Measurements from ENCODE around the gene MED9. TPM values are rescaled to one million over a fixed set of nuclear protein-coding genes. Genes with fewer than 3 reads are reported as not detected.

MED9 gene
- total RNA-seq, 2 experiments from 2014 or later: 13.8 to 15.0 TPM

GRCh38 chr17:17510456-17511292, 33.9 kb downstream of the MED9 start:
- Mint-ChIP-seq H3K4me3 (no peak overlapping the region), H3K36me3 (no peaks in the 10 kb centered on the region), H3K27ac (no peak overlapping the region), H3K27me3 (no peaks in the 10 kb centered on the region), H3K9me3 (no peaks in the 10 kb centered on the region), H3K4me1 (peaks cover 6% of the 10 kb centered on the region)
- no peak for DNase-seq

GRCh38 chr17:17511293-17511741, 34.5 kb downstream of the MED9 start:
- Mint-ChIP-seq H3K27me3 (no peaks in the 10 kb centered on the region), H3K36me3 (no peaks in the 10 kb centered on the region), H3K4me3 (no peak overlapping the region), H3K27ac (no peak overlapping the region), H3K9me3 (no peaks in the 10 kb centered on the region), H3K4me1 (peaks cover 11% of the 10 kb centered on the region)
- no peak for DNase-seq

GRCh38 chr17:17511881-17512858, 35.4 kb downstream of the MED9 start:
- Mint-ChIP-seq H3K4me3 (no peak overlapping the region), H3K36me3 (no peaks in the 10 kb centered on the region), H3K27ac (no peak overlapping the region), H3K9me3 (no peaks in the 10 kb centered on the region), H3K27me3 (no peaks in the 10 kb centered on the region), H3K4me1 (peaks cover 14% of the 10 kb centered on the region)
- DNase-seq: no peak

GRCh38 chr17:17512866-17513265, 36.1 kb downstream of the MED9 start:
- Mint-ChIP-seq H3K9me3 (no peaks in the 10 kb centered on the region), H3K27me3 (no peaks in the 10 kb centered on the region), H3K4me1 (peaks cover 14% of the 10 kb centered on the region), H3K4me3 (no peak overlapping the region), H3K27ac (no peak overlapping the region), H3K36me3 (no peaks in the 10 kb centered on the region)
- DNase-seq: no peak

- Mint-ChIP-seq H3K36me3 (no peaks in the 10 kb centered on the region), H3K4me3 (no peak overlapping the region), H3K9me3 (no peaks in the 10 kb centered on the region), H3K4me1 (peaks cover 14% of the 10 kb centered on the region), H3K27me3 (no peaks in the 10 kb centered on the region), H3K27ac (no peak overlapping the region)
- DNase-seq: no peak
Measured at GRCh38 chr17:17513626-17514025, 36.8 kb downstream of the MED9 start.

GRCh38 chr17:17514361-17514992, 37.7 kb downstream of the MED9 start:
- Mint-ChIP-seq H3K36me3 (no peaks in the 10 kb centered on the region), H3K27me3 (no peaks in the 10 kb centered on the region), H3K4me1 (peaks cover 14% of the 10 kb centered on the region), H3K27ac (no peak overlapping the region), H3K4me3 (no peak overlapping the region), H3K9me3 (no peaks in the 10 kb centered on the region)
- DNase-seq: no peak

- Mint-ChIP-seq H3K9me3 (no peaks in the 10 kb centered on the region), H3K27ac (no peak overlapping the region), H3K4me3 (no peak overlapping the region), H3K27me3 (no peaks in the 10 kb centered on the region), H3K36me3 (no peaks in the 10 kb centered on the region), H3K4me1 (peaks cover 14% of the 10 kb centered on the region)
- no peak for DNase-seq
Measured at GRCh38 chr17:17514993-17515933, 38.5 kb downstream of the MED9 start.

- Mint-ChIP-seq H3K27ac (no peak overlapping the region), H3K4me3 (no peak overlapping the region), H3K9me3 (no peaks in the 10 kb centered on the region), H3K27me3 (no peaks in the 10 kb centered on the region), H3K4me1 (peaks cover 7% of the 10 kb centered on the region), H3K36me3 (no peaks in the 10 kb centered on the region)
- no peak for DNase-seq
Measured at GRCh38 chr17:17515934-17516930, 39.4 kb downstream of the MED9 start.

- Mint-ChIP-seq H3K36me3 (no peaks in the 10 kb centered on the region), H3K4me3 (no peak overlapping the region), H3K4me1 (peaks cover 7% of the 10 kb centered on the region), H3K27ac (no peak overlapping the region), H3K9me3 (no peaks in the 10 kb centered on the region), H3K27me3 (no peaks in the 10 kb centered on the region)
- DNase-seq: no peak
Measured at GRCh38 chr17:17516941-17517720, 40.3 kb downstream of the MED9 start.

- Mint-ChIP-seq H3K36me3 (no peaks in the 10 kb centered on the region), H3K4me3 (no peak overlapping the region), H3K9me3 (no peaks in the 10 kb centered on the region), H3K4me1 (peaks cover 7% of the 10 kb centered on the region), H3K27ac (no peak overlapping the region), H3K27me3 (no peaks in the 10 kb centered on the region)
- no peak for DNase-seq
Measured at GRCh38 chr17:17518014-17518413, 41.2 kb downstream of the MED9 start.

GRCh38 chr17:17518951-17519350, 42.2 kb downstream of the MED9 start:
- Mint-ChIP-seq H3K27me3 (no peaks in the 10 kb centered on the region), H3K36me3 (no peaks in the 10 kb centered on the region), H3K27ac (no peak overlapping the region), H3K9me3 (no peaks in the 10 kb centered on the region), H3K4me3 (no peak overlapping the region), H3K4me1 (peaks cover 7% of the 10 kb centered on the region)
- DNase-seq: no peak

GRCh38 chr17:17519886-17520285, 43.1 kb downstream of the MED9 start:
- Mint-ChIP-seq H3K9me3 (no peaks in the 10 kb centered on the region), H3K27ac (no peak overlapping the region), H3K27me3 (no peaks in the 10 kb centered on the region), H3K4me3 (no peak overlapping the region), H3K4me1 (peaks cover 7% of the 10 kb centered on the region), H3K36me3 (no peaks in the 10 kb centered on the region)
- DNase-seq: no peak

All from activated naive CD8-positive, alpha-beta T cell treated with anti-CD3 and anti-CD28 coated beads for 36 hours (primary cell).